Measurements from ENCODE around the gene UCN. TPM values are rescaled to one million over a fixed set of nuclear protein-coding genes. Genes with fewer than 3 reads are reported as not detected.
A peak's percentile ranks its signal among the peaks of the same experiment; 100 is the strongest.

Gene UCN
- total RNA-seq, 5 donors from 2014 or later (not counting 1 experiment from before 2014, with no cell fraction given), result 1.8 to 7.8 (median 4.2) TPM

- ChIA-PET POLR2A (interaction anchor here (0.6 to 0.7 kb wide), 2 partner anchors 52 to 68 kb away, joined by 3 to 5 read pairs; no protein-coding TSS in a partner anchor), CTCF (interaction anchor here (0.7 to 4.0 kb wide), 4 partner anchors 10 to 412 kb away, joined by 3 to 18 read pairs (median 4); no protein-coding TSS in a partner anchor)
- no peaks in the 10 kb centered on the region for H3K9me3 ChIP-seq
- H3K27me3 Mint-ChIP-seq, result peaks cover 38 to 43% of the 10 kb centered on the region in 2 donors
- peak overlapping the region in 2 of 3 donors; percentile 84 to 85 for H3K4me3 Mint-ChIP-seq
- peak overlapping the region; percentile 41 to 86 for H3K4me3 ChIP-seq (ENCODE audit: control insufficient read depth in 1 of 2, extremely low read depth in 1 of 2, low read length in 1 of 2)
- DNase-seq (peak; percentile 14 to 85 (median 48)), ATAC-seq (replicated peaks in 1 of 4) (peak; percentile 62 to 85 (median 66))
- peaks cover 28 to 35% (median 30%) of the 10 kb centered on the region in 3 donors for H3K4me1 Mint-ChIP-seq
- no peaks in the 10 kb centered on the region for H3K36me3 ChIP-seq (ENCODE audit: control insufficient read depth in 2 of 2, extremely low read depth in 1 of 2, insufficient read depth in 1 of 2, low read length in 1 of 2)
- H3K4me1 ChIP-seq (ENCODE audit: control insufficient read depth in 1 of 2, extremely low read depth in 1 of 2, insufficient read depth in 2 of 2, low read length in 2 of 2), result peaks cover 5 to 42% of the 10 kb centered on the region in 2 experiments
- H3K36me3 Mint-ChIP-seq, result no peaks in the 10 kb centered on the region
- WGBS (ENCODE audit: insufficient coverage), result 7% methylated on average over 46 of the region's 56 CpGs
- H3K27me3 ChIP-seq (replicated peaks in 1 of 2; ENCODE audit: control insufficient read depth in 2 of 2, extremely low read depth in 1 of 2, insufficient read depth in 2 of 2, low read length in 1 of 2), result peaks cover 20 to 66% of the 10 kb centered on the region in 2 experiments
- H3K27ac Mint-ChIP-seq, result no peak overlapping the region
- no peaks in the 10 kb centered on the region for H3K9me3 Mint-ChIP-seq
- no peak overlapping the region for H3K27ac ChIP-seq (ENCODE audit: low read length)
Measured at GRCh38 chr2:27264753-27265535, 43.3 kb downstream of the UCN start.

- no peak overlapping the region for H3K27ac ChIP-seq (ENCODE audit: low read length)
- Mint-ChIP-seq H3K4me1 (peaks cover 28 to 35% (median 30%) of the 10 kb centered on the region in 3 donors), H3K27me3 (peaks cover 36 to 43% of the 10 kb centered on the region in 2 donors), H3K4me3 (peak overlapping the region in 2 of 3 donors; percentile 84 to 85), H3K27ac (no peak overlapping the region), H3K36me3 (no peaks in the 10 kb centered on the region), H3K9me3 (no peaks in the 10 kb centered on the region)
- peaks cover 23 to 72% of the 10 kb centered on the region in 2 experiments for H3K27me3 ChIP-seq (replicated peaks in 1 of 2; ENCODE audit: control insufficient read depth in 2 of 2, extremely low read depth in 1 of 2, insufficient read depth in 2 of 2, low read length in 1 of 2)
- WGBS (ENCODE audit: insufficient coverage), result 0% methylated on average over 18 of the region's 38 CpGs
- ChIA-PET CTCF (interaction anchor here (1.1 to 4.0 kb wide), 2 partner anchors 9 to 15 kb away, joined by 3 to 18 read pairs; no protein-coding TSS in a partner anchor), POLR2A (no interaction called here)
- DNase-seq (peak in 4 of 35 experiments; percentile 9 to 59 (median 24)), ATAC-seq (replicated peaks in 1 of 4) (peak; percentile 39 to 56 (median 53))
- H3K36me3 ChIP-seq (ENCODE audit: control insufficient read depth in 2 of 2, extremely low read depth in 1 of 2, insufficient read depth in 1 of 2, low read length in 1 of 2), result no peaks in the 10 kb centered on the region
- no peaks in the 10 kb centered on the region for H3K9me3 ChIP-seq
- peaks cover 5 to 42% of the 10 kb centered on the region in 2 experiments for H3K4me1 ChIP-seq (ENCODE audit: control insufficient read depth in 1 of 2, extremely low read depth in 1 of 2, insufficient read depth in 2 of 2, low read length in 2 of 2)
- H3K4me3 ChIP-seq (ENCODE audit: control insufficient read depth in 1 of 2, extremely low read depth in 1 of 2, low read length in 1 of 2), result peak overlapping the region; percentile 41 to 86
Measured at GRCh38 chr2:27264253-27264752, 43.9 kb downstream of the UCN start.

GRCh38 chr2:27263287-27264252, 44.7 kb downstream of the UCN start:
- peak overlapping the region in 1 of 2 donors; percentile 2 for H3K27ac Mint-ChIP-seq
- DNase-seq (peak in 2 of 35 experiments; percentile 15 to 34), ATAC-seq (replicated peaks in 1 of 4) (no peak)
- H3K27ac ChIP-seq (ENCODE audit: low read length), result no peak overlapping the region
- peak overlapping the region; percentile 32 to 86 for H3K4me3 ChIP-seq (ENCODE audit: control insufficient read depth in 1 of 2, extremely low read depth in 1 of 2, low read length in 1 of 2)
- peak overlapping the region in 2 of 3 donors; percentile 84 to 85 for H3K4me3 Mint-ChIP-seq
- ChIA-PET POLR2A (interaction anchor here in 1 of 2 donors (0.9 kb wide), 1 partner anchor 12 kb away, joined by 4 read pairs; no protein-coding TSS in a partner anchor), CTCF (interaction anchor here in 1 of 2 donors (4.0 kb wide), 1 partner anchor 16 kb away, joined by 18 read pairs; no protein-coding TSS in a partner anchor)
- H3K36me3 ChIP-seq (ENCODE audit: control insufficient read depth in 2 of 2, extremely low read depth in 1 of 2, insufficient read depth in 1 of 2, low read length in 1 of 2), result no peaks in the 10 kb centered on the region
- WGBS (ENCODE audit: insufficient coverage), result 1% methylated on average over 27 of the region's 46 CpGs
- H3K27me3 Mint-ChIP-seq, result peaks cover 36 to 49% of the 10 kb centered on the region in 2 donors
- H3K27me3 ChIP-seq (replicated peaks in 1 of 2; ENCODE audit: control insufficient read depth in 2 of 2, extremely low read depth in 1 of 2, insufficient read depth in 2 of 2, low read length in 1 of 2), result peaks cover 21 to 77% of the 10 kb centered on the region in 2 experiments
- H3K9me3 ChIP-seq, result no peaks in the 10 kb centered on the region
- peaks cover 28 to 35% (median 30%) of the 10 kb centered on the region in 3 donors for H3K4me1 Mint-ChIP-seq
- H3K4me1 ChIP-seq (ENCODE audit: control insufficient read depth in 1 of 2, extremely low read depth in 1 of 2, insufficient read depth in 2 of 2, low read length in 2 of 2), result peaks cover 5 to 42% of the 10 kb centered on the region in 2 experiments
- H3K36me3 Mint-ChIP-seq, result no peaks in the 10 kb centered on the region
- H3K9me3 Mint-ChIP-seq, result no peaks in the 10 kb centered on the region

- Mint-ChIP-seq H3K9me3 (no peaks in the 10 kb centered on the region), H3K4me3 (peak within 1 kb of the TSS; percentile 84 to 87 (median 85)), H3K4me1 (peaks cover 28 to 35% (median 30%) of the 10 kb centered on the region in 3 donors), H3K36me3 (no peaks in the 10 kb centered on the region), H3K27ac (peak within 1 kb of the TSS in 1 of 2 donors; percentile 2), H3K27me3 (peaks cover 42 to 57% of the 10 kb centered on the region in 2 donors)
- ChIA-PET CTCF (interaction anchor here (0.6 to 4.0 kb wide), 4 partner anchors 17 to 998 kb away, joined by 3 to 18 read pairs (median 4); no protein-coding TSS in a partner anchor), POLR2A (interaction anchor here in 1 of 2 donors (0.9 kb wide), 1 partner anchor 11 kb away, joined by 4 read pairs; no protein-coding TSS in a partner anchor)
- H3K4me1 ChIP-seq (ENCODE audit: control insufficient read depth in 1 of 2, extremely low read depth in 1 of 2, insufficient read depth in 2 of 2, low read length in 2 of 2), result peaks cover 5 to 42% of the 10 kb centered on the region in 2 experiments
- H3K4me3 ChIP-seq (ENCODE audit: control insufficient read depth in 1 of 2, extremely low read depth in 1 of 2, low read length in 1 of 2), result peak within 1 kb of the TSS; percentile 41 to 86
- no peak within 1 kb of the TSS for H3K27ac ChIP-seq (ENCODE audit: low read length)
- H3K9me3 ChIP-seq, result no peaks in the 10 kb centered on the region
- peak in 33 of 35 experiments; percentile 16 to 73 (median 45) for DNase-seq
- ATAC-seq (replicated peaks in 1 of 4), result peak; percentile 60 to 76 (median 72)
- H3K36me3 ChIP-seq (ENCODE audit: control insufficient read depth in 2 of 2, extremely low read depth in 1 of 2, insufficient read depth in 1 of 2, low read length in 1 of 2), result no peaks in the 10 kb centered on the region
- H3K27me3 ChIP-seq (replicated peaks in 1 of 2; ENCODE audit: control insufficient read depth in 2 of 2, extremely low read depth in 1 of 2, insufficient read depth in 2 of 2, low read length in 1 of 2), result peaks cover 21 to 85% of the 10 kb centered on the region in 2 experiments
- WGBS (ENCODE audit: insufficient coverage), result 2% methylated on average over 93 of the region's 96 CpGs
Measured at GRCh38 chr2:27262379-27263286, 45.6 kb downstream of the UCN start, which contains the start of gene SLC30A3. Gene SLC30A3 (minus strand): TSS chr2:27263047. CDS start chr2:27262906, 141 bp downstream.

GRCh38 chr2:27261926-27262298, 46.3 kb downstream of the UCN start:
- ATAC-seq (replicated peaks in 1 of 4) (no peak), DNase-seq (peak in 1 of 35 experiments; percentile 9)
- Mint-ChIP-seq H3K4me1 (peaks cover 28 to 35% (median 30%) of the 10 kb centered on the region in 3 donors), H3K27ac (no peak overlapping the region), H3K27me3 (peaks cover 49 to 64% of the 10 kb centered on the region in 2 donors), H3K9me3 (no peaks in the 10 kb centered on the region), H3K36me3 (no peaks in the 10 kb centered on the region), H3K4me3 (peak overlapping the region; percentile 37 to 87 (median 64))
- H3K9me3 ChIP-seq, result no peaks in the 10 kb centered on the region
- CTCF ChIA-PET, result interaction anchor here in 1 of 2 donors (0.6 kb wide), 1 partner anchor 19 kb away, joined by 6 read pairs; no protein-coding TSS in a partner anchor
- H3K36me3 ChIP-seq (ENCODE audit: control insufficient read depth in 2 of 2, extremely low read depth in 1 of 2, insufficient read depth in 1 of 2, low read length in 1 of 2), result no peaks in the 10 kb centered on the region
- peaks cover 5 to 42% of the 10 kb centered on the region in 2 experiments for H3K4me1 ChIP-seq (ENCODE audit: control insufficient read depth in 1 of 2, extremely low read depth in 1 of 2, insufficient read depth in 2 of 2, low read length in 2 of 2)
- peak overlapping the region in 1 of 2 donors; percentile 66 for H3K4me3 ChIP-seq (ENCODE audit: control insufficient read depth in 1 of 2, extremely low read depth in 1 of 2, low read length in 1 of 2)
- H3K27ac ChIP-seq (ENCODE audit: low read length), result no peak overlapping the region
- 3% methylated on average over 40 of the region's 40 CpGs for WGBS (ENCODE audit: insufficient coverage)
- peaks cover 21 to 87% of the 10 kb centered on the region in 2 experiments for H3K27me3 ChIP-seq (replicated peaks in 1 of 2; ENCODE audit: control insufficient read depth in 2 of 2, extremely low read depth in 1 of 2, insufficient read depth in 2 of 2, low read length in 1 of 2)
- POLR2A ChIA-PET, result no interaction called here
